Mesothelial cell of epicardium (in vitro differentiated cells): Measurements from ENCODE around the gene TAOK2. TPM values are rescaled to one million over a fixed set of nuclear protein-coding genes. Genes with fewer than 3 reads are reported as not detected.

Experiments used
- DNase-seq, 2 experiments: peaks; one replicate each; pipeline ENCODE4 v3.0.0; 2021; ENCODE audit warnings: low spot score in 2 of 2; ENCODE audit not compliant: unreplicated experiment in 2 of 2
- H3K27ac Mint-ChIP-seq: 2 replicates; pipeline ENCODE4 v1.8.0; 2021; ENCODE audit warnings: mixed read lengths
- H3K27me3 Mint-ChIP-seq: 2 replicates; pipeline ENCODE4 v1.8.0; 2021; ENCODE audit warnings: low read depth, mixed read lengths
- H3K36me3 Mint-ChIP-seq: 2 replicates; pipeline ENCODE4 v1.8.0; 2021; ENCODE audit warnings: mixed read lengths
- H3K4me1 Mint-ChIP-seq: 2 replicates; pipeline ENCODE4 v1.8.0; 2021; ENCODE audit warnings: mixed read lengths
- H3K4me3 Mint-ChIP-seq: 2 replicates; pipeline ENCODE4 v1.8.0; 2021; ENCODE audit warnings: mild to moderate bottlenecking, moderate library complexity, mixed read lengths
- H3K9me3 Mint-ChIP-seq: 2 replicates; pipeline ENCODE4 v1.8.0; 2021; ENCODE audit warnings: mixed read lengths
- total RNA-seq: library from RNA; stranded (reverse); gene quantifications from 3 replicates; pipeline ENCODE4 v1.2.1, GENCODE V29; 2021
- TF ChIP-seq, protein P1 (sequence below): fragments of 200-600 bp; sonication (generic); IDR thresholded peaks from one replicate; pipeline ENCODE4 v1.5.0; 2021; ENCODE audit warnings: antibody characterized with exemption; ENCODE audit not compliant: unreplicated experiment

TAOK2 gene
- total RNA-seq, 1 donor from 2014 or later = 51.3 TPM

DNA sequence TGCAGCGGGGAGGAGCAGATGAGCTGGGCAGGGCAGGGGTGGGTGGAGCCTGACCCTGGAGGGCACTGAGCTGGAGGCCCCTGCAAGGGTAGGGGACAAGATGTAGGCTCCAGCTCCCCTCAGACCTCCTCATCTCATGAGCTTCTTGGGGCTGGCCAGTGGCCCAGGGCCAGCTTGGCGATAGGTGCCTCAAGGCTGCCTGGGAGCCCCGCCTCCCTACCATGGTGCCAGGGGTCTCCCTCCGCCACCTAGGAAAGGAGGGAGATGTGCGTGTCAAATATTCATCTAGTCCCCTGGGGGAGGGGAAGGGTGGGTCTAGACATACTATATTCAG is 17.9 kb downstream of the TAOK2 start:
- no peaks in the 10 kb centered on the region for H3K27me3 Mint-ChIP-seq
- H3K36me3 Mint-ChIP-seq = peaks cover 16% of the 10 kb centered on the region
- DNase-seq = no peak
- H3K4me1 Mint-ChIP-seq = peaks cover 15% of the 10 kb centered on the region
- no peak overlapping the region for H3K4me3 Mint-ChIP-seq
- TF ChIP-seq, protein P1, sequence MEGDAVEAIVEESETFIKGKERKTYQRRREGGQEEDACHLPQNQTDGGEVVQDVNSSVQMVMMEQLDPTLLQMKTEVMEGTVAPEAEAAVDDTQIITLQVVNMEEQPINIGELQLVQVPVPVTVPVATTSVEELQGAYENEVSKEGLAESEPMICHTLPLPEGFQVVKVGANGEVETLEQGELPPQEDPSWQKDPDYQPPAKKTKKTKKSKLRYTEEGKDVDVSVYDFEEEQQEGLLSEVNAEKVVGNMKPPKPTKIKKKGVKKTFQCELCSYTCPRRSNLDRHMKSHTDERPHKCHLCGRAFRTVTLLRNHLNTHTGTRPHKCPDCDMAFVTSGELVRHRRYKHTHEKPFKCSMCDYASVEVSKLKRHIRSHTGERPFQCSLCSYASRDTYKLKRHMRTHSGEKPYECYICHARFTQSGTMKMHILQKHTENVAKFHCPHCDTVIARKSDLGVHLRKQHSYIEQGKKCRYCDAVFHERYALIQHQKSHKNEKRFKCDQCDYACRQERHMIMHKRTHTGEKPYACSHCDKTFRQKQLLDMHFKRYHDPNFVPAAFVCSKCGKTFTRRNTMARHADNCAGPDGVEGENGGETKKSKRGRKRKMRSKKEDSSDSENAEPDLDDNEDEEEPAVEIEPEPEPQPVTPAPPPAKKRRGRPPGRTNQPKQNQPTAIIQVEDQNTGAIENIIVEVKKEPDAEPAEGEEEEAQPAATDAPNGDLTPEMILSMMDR = no peak
- no peaks in the 10 kb centered on the region for H3K9me3 Mint-ChIP-seq
- H3K27ac Mint-ChIP-seq = no peak overlapping the region

DNA sequence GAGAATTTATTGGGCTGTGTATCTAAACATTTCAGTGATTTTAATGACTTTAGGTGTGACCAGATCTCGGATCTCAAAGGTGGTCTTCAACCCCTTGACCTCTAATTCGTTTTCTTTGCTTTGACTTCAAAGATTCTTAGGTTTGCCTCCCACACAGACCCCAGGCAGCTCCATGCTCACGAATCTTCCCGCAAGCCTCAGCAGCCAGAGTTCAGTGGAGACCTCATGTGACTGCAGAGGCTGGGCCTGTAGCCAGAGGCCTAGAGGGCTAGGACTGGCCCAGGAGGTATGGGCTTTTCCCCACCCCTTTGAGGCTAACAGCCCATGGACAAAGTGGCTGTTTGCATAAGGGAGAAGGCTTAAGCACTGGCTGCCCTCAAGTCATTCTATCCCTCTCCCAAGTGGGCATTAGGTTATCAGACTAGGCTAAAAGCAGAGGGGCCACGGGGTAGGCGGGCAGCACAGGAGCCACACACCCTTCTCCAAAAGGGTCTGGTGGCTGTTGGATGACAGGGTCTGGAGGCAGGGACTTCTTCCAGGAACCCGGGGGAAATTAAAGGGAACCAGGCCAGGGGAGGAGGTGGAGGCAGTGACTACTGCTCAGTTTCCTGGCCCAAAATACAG is 18.8 kb downstream of the TAOK2 start:
- TF ChIP-seq, protein P1 = no peak
- Mint-ChIP-seq H3K4me1 (peaks cover 20% of the 10 kb centered on the region), H3K4me3 (no peak overlapping the region), H3K36me3 (peaks cover 13% of the 10 kb centered on the region), H3K9me3 (no peaks in the 10 kb centered on the region), H3K27me3 (no peaks in the 10 kb centered on the region), H3K27ac (no peak overlapping the region)
- no peak for DNase-seq

DNA sequence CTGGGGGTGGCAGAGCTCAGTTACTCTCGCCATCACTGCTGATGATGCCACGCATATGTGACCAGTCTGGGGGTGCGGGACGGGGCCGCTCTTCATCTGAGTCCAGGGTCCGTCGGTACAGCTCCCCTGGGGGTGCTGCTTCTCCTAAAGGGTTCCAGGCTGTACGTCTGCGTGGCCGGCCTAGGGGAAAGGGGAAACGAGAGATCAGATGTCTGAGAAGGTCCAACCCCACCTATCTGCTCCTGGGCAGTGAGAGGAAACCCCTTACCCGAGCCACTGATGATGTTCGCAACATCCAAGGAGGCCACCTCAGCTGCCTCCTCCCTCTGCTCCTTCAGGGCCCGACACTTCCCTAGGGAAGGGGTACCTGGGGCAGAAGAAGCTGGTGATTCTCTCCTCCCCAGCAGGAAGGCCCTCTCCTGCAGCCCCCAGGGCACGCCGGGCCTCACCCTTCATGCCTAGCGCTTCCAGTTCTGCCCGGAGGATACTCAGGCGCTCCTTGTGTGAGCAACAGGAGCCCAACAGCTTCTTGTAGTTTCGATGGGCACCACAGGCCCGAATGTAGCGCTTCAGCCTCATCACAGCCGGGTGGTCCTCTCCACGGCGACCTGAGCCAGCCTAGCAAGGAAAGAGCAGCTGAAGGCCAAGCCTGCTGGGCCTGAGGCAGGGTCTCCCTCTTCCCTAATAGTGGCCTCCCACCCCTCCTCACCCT is 19.7 kb downstream of the TAOK2 start:
- H3K36me3 Mint-ChIP-seq = peaks cover 8% of the 10 kb centered on the region
- TF ChIP-seq, protein P1 = no peak
- H3K27ac Mint-ChIP-seq = no peak overlapping the region
- DNase-seq = no peak
- H3K4me1 Mint-ChIP-seq = peaks cover 20% of the 10 kb centered on the region
- no peaks in the 10 kb centered on the region for H3K9me3 Mint-ChIP-seq
- H3K4me3 Mint-ChIP-seq = no peak overlapping the region
- no peaks in the 10 kb centered on the region for H3K27me3 Mint-ChIP-seq

DNA sequence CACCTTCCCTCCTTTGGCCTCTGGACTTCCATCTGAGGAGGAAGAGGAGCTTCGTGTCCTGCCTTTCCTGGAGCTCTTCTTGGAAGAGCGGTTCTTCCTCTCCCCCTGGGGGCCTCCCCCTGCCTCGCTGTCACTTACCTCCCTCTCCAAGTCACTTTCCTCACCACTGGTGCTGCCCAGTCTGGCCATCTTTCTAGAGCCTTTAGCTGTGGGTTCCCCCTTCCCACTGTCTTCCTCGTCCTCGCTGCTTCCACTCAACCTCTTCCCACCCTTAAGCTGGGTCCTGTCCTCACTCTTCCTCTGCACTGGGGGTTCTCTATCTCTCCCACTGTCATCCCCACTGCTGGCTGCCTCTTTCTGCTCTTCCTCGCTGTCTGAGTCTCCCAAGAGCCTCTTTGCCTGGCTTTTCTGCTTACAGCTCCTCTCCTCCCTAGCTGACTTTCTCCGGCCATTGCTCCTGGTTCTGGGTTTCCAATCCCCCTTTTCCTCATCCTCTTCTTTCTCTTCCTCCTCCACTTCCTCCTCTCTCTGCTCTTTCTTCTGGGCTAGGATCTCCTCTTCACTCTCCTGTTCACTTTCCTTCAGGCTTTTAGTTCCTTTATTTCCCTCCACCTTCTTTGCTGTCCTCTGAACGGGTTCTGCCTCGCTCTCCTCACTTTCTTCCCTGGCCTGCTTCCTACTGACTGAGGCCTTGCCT is 20.4 kb downstream of the TAOK2 start:
- Mint-ChIP-seq H3K4me1 (peaks cover 20% of the 10 kb centered on the region), H3K4me3 (peak overlapping the region; percentile 99), H3K9me3 (no peaks in the 10 kb centered on the region), H3K27ac (peak overlapping the region; percentile 28), H3K27me3 (no peaks in the 10 kb centered on the region), H3K36me3 (peaks cover 6% of the 10 kb centered on the region)
- no peak for DNase-seq
- TF ChIP-seq, protein P1 = no peak

DNA sequence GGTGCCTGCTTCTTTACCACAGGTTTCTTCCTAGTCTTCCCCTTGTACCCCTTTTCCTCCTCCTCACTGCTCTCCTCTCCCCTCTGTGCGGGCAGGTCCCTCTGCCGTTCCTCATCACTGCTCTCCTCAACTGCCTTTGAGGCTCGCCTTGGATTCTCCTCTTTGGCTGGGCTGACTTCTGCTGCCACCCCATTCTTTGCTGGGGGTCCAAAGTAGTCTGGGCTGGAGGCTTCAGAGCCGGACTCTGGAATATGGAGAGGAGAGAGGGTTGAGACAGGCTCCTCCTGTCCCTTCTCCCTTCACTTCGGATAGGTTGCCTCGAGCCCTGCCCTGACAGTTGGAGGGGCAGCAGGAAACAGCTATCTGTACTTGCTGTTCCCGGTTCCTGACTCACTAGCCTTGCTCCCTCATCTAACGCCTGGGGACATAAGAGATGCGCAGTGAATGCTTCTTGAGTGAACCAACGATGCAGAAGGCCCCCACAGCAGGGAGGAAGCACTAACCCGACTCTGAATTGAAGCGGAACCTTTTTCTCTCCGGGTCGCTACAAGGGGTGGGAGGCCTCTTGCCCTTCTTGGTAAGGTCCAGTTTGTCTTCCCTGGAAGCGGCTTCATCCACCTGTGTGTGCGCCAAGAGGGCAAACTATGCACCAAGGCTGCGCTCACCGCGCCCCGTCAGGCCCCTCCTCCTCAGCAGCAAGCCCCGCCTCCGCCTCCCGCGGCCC is 21.1 kb downstream of the TAOK2 start:
- Mint-ChIP-seq H3K27me3 (no peaks in the 10 kb centered on the region), H3K27ac (peak overlapping the region; percentile 98), H3K9me3 (no peaks in the 10 kb centered on the region), H3K4me1 (peaks cover 20% of the 10 kb centered on the region), H3K36me3 (peaks cover 6% of the 10 kb centered on the region), H3K4me3 (peak overlapping the region; percentile 99)
- TF ChIP-seq, protein P1 = no peak
- no peak for DNase-seq
